ENCODE measurements around the gene TRIOBP. TPM values are rescaled to one million over a fixed set of nuclear protein-coding genes. Genes with fewer than 3 reads are reported as not detected.

Gene TRIOBP
- total and polyA plus RNA-seq, 5 donors: 82.1 to 105 (median 92.2) TPM

GRCh38 chr22:37801946-37802309, 105.1 kb downstream of the TRIOBP start:
- ATAC-seq (no peak), DNase-seq (no peak)
- WGBS: 7% methylated on average over 13 of the region's 13 CpGs
- Histone ChIP-seq H3K4me3 (ENCODE audit: low read length) (peak overlapping the region; percentile 58), H3K4me1 (ENCODE audit: control insufficient read depth, insufficient read depth, low read length) (peaks cover 5% of the 10 kb centered on the region), H3K27ac (ENCODE audit: low read length) (no peak overlapping the region), H3K9me3 (ENCODE audit: control insufficient read depth, low read length) (no peaks in the 10 kb centered on the region), H3K27me3 (ENCODE audit: control insufficient read depth, insufficient read depth) (no peaks in the 10 kb centered on the region)
- intact Hi-C loops (cut with DNase I): no loop called here

DNA sequence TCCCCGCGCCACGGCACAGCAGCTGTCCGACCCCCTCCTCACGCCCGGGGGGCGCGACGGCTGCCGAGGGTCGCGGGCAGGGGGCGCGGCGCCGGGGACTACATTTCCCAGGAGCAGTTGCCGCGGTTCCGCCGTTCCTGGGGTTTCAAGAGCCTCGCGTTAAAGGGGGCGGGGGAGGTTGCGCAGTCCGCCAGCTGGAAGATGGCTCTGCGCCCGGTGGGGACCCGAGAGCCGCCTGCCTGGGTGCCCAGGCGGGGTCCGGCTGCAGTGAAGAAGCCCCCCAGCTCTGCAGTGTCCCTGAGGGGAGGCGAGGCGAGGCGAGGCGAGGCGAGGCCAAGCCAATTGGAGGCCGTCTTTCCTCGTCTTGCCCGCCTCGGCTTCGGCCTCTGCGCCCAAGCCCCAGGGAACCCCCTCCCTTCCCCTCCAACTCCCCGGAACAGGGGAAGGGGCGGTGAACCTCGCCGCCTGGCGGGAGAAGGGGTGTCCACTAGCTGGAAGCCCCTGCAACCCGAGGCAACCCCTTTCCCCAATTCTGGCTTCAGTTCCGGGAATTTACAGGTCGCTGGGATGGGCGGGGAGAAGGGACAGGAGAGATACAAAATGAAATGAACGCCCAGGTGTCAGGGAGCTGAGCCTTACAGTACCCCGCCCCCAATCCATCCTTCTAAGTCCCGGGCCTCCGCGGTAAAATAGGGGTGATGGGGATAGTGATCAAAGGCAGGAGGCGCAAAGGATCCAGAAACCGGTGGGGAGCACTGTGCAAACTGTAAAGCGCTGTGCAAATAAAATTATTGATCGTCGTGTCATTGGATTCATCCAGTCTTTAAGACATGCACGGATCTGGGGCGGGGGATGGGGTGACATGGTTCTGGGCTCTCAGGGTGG, 105.7 kb downstream of the TRIOBP start:
- Histone ChIP-seq H3K4me3 (ENCODE audit: low read length) (peak overlapping the region; percentile 58), H3K27me3 (ENCODE audit: control insufficient read depth, insufficient read depth) (no peaks in the 10 kb centered on the region), H3K27ac (ENCODE audit: low read length) (no peak overlapping the region), H3K4me1 (ENCODE audit: control insufficient read depth, insufficient read depth, low read length) (peaks cover 5% of the 10 kb centered on the region), H3K9me3 (ENCODE audit: control insufficient read depth, low read length) (no peaks in the 10 kb centered on the region)
- 2% methylated on average over 63 of the region's 63 CpGs for WGBS
- intact Hi-C loops (cut with DNase I): no loop called here
- DNase-seq: peak; percentile 72 to 89 (median 88)
- ATAC-seq: peak; percentile 35 to 46

GRCh38 chr22:37803195-37803638, 106.4 kb downstream of the TRIOBP start:
- 31% methylated on average over 16 of the region's 16 CpGs for WGBS
- Histone ChIP-seq H3K4me3 (ENCODE audit: low read length) (peak overlapping the region; percentile 58), H3K27ac (ENCODE audit: low read length) (no peak overlapping the region)

DNA sequence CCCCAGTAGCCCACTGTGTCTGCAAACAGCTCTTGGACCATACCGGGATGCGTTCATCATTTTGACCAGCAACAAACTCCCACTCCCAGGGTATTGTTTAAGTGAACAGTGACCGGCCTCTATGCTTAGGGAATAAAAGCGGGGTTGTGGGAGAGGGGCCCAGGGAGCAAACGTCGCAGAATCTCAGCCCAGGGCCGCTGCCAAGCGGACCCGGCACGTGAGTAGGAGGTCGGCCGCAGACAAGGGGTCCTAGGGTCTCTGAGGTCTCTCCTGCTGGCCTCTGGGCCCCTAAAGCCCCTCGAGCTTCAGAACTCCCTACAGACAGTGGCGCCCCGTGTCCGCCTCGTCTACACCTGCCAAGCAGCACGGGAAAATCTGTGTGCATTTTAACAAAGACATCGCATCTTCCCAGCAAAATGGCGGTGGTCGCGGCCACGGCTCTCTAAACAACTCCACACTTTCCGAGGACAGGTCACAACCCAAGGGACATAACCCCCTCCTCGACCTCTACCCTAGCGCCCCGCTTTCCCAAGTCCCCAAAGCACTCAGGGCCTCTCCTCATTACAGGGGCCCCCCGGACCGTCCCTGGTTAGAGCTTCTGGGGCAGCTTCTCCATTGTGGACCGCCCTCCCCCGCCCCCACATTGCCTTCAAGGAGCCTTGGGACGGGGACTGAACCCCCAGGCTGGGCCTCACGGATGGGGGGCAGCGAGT, 106.9 kb downstream of the TRIOBP start:
- H3K9me3 ChIP-seq (ENCODE audit: control insufficient read depth, low read length): no peaks in the 10 kb centered on the region
- DNase-seq (peak in 2 of 3 donors; percentile 59 to 67), ATAC-seq (no peak)
- no peak overlapping the region for H3K4me3 ChIP-seq (ENCODE audit: low read length)
- H3K4me1 ChIP-seq (ENCODE audit: control insufficient read depth, insufficient read depth, low read length): peaks cover 5% of the 10 kb centered on the region
- 46% methylated on average over 34 of the region's 34 CpGs for WGBS
- H3K27me3 ChIP-seq (ENCODE audit: control insufficient read depth, insufficient read depth): no peaks in the 10 kb centered on the region
- H3K27ac ChIP-seq (ENCODE audit: low read length): no peak overlapping the region
- intact Hi-C loops (cut with DNase I): no loop called here

More at GRCh38 chr22:37803195-37803638, 106.4 kb downstream of the TRIOBP start:
- no peak for ATAC-seq
- Histone ChIP-seq H3K9me3 (ENCODE audit: control insufficient read depth, low read length) (no peaks in the 10 kb centered on the region), H3K4me1 (ENCODE audit: control insufficient read depth, insufficient read depth, low read length) (peaks cover 5% of the 10 kb centered on the region), H3K27me3 (ENCODE audit: control insufficient read depth, insufficient read depth) (no peaks in the 10 kb centered on the region)
- DNase-seq: peak in 1 of 3 donors; percentile 47
- intact Hi-C loops (cut with DNase I): no loop called here

DNA sequence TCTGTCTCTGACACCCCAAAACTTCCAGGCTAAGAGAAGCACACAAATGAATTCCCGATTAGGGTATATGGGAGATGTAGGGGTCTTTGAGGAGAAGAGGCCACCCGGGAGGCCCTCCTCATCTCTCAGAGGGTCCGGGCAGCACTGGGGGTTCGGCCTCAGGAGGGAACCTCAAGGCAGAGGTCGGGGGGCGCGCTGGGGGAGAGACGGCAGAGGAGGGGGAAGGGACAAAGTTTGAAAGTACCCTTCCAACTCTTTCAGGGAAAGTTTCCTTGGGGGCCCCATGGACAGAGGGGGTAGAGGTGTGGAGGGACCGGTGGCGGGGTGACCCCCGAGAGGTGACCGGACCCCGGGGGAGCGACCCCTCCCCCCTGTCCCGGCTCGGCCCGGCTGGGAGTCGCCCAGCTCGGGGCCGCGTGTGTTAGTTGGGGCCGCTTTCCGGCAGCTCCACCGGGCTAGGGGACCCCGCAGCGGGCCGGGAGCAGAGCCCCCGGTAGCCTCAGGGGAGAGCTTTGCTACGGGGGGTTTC, 107.6 kb downstream of the TRIOBP start:
- Histone ChIP-seq H3K27me3 (ENCODE audit: control insufficient read depth, insufficient read depth) (no peaks in the 10 kb centered on the region), H3K4me3 (ENCODE audit: low read length) (peak overlapping the region; percentile 89), H3K27ac (ENCODE audit: low read length) (peak overlapping the region; percentile 95), H3K9me3 (ENCODE audit: control insufficient read depth, low read length) (no peaks in the 10 kb centered on the region), H3K4me1 (ENCODE audit: control insufficient read depth, insufficient read depth, low read length) (peaks cover 5% of the 10 kb centered on the region)
- ATAC-seq (no peak), DNase-seq (peak in 2 of 3 donors; percentile 62 to 77)
- intact Hi-C loops (cut with DNase I): no loop called here
- WGBS: 6% methylated on average over 29 of the region's 29 CpGs

- Histone ChIP-seq H3K27me3 (ENCODE audit: control insufficient read depth, insufficient read depth) (no peaks in the 10 kb centered on the region), H3K27ac (ENCODE audit: low read length) (peak overlapping the region; percentile 95), H3K4me1 (ENCODE audit: control insufficient read depth, insufficient read depth, low read length) (peaks cover 5% of the 10 kb centered on the region), H3K4me3 (ENCODE audit: low read length) (peak overlapping the region; percentile 89), H3K9me3 (ENCODE audit: control insufficient read depth, low read length) (no peaks in the 10 kb centered on the region)
- WGBS: 2% methylated on average over 86 of the region's 87 CpGs
- intact Hi-C loops (cut with DNase I): no loop called here
- ATAC-seq (peak; percentile 64 to 72), DNase-seq (peak; percentile 90 to 98 (median 97))
Observed at GRCh38 chr22:37804881-37805809, 108.3 kb downstream of the TRIOBP start.

DNA sequence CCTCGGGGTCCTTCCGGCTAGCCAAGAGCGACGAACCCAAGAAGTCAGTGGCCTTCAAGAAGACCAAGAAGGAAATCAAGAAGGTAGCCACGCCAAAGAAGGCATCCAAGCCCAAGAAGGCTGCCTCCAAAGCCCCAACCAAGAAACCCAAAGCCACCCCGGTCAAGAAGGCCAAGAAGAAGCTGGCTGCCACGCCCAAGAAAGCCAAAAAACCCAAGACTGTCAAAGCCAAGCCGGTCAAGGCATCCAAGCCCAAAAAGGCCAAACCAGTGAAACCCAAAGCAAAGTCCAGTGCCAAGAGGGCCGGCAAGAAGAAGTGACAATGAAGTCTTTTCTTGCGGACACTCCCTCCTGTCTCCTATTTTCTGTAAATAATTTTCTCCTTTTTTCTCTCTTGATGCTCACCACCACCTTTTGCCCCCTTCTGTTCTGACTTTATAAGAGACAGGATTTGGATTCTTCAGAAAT, 109.0 kb downstream of the TRIOBP start:
- intact Hi-C loops (cut with DNase I): no loop called here
- WGBS: 19% methylated on average over 10 of the region's 10 CpGs
- Histone ChIP-seq H3K27ac (ENCODE audit: low read length) (peak overlapping the region; percentile 95), H3K9me3 (ENCODE audit: control insufficient read depth, low read length) (no peaks in the 10 kb centered on the region), H3K4me1 (ENCODE audit: control insufficient read depth, insufficient read depth, low read length) (peaks cover 5% of the 10 kb centered on the region), H3K27me3 (ENCODE audit: control insufficient read depth, insufficient read depth) (no peaks in the 10 kb centered on the region), H3K4me3 (ENCODE audit: low read length) (peak overlapping the region; percentile 89)
- ATAC-seq (no peak), DNase-seq (peak in 1 of 3 donors; percentile 35)

- DNase-seq (peak in 1 of 3 donors; percentile 63), ATAC-seq (no peak)
- H3K4me3 ChIP-seq (ENCODE audit: low read length): peak overlapping the region; percentile 89
- intact Hi-C loops (cut with DNase I): no loop called here
- H3K27ac ChIP-seq (ENCODE audit: low read length): peak overlapping the region; percentile 19
- under 1% methylated on average over 19 of the region's 19 CpGs for WGBS
- H3K9me3 ChIP-seq (ENCODE audit: control insufficient read depth, low read length): no peaks in the 10 kb centered on the region
- peaks cover 5% of the 10 kb centered on the region for H3K4me1 ChIP-seq (ENCODE audit: control insufficient read depth, insufficient read depth, low read length)
- H3K27me3 ChIP-seq (ENCODE audit: control insufficient read depth, insufficient read depth): no peaks in the 10 kb centered on the region
Observed at GRCh38 chr22:37806409-37807333, 109.8 kb downstream of the TRIOBP start.

- peak within 1 kb of the TSS; percentile 19 for H3K27ac ChIP-seq (ENCODE audit: low read length)
- H3K9me3 ChIP-seq (ENCODE audit: control insufficient read depth, low read length): no peaks in the 10 kb centered on the region
- under 1% methylated on average over 73 of the region's 73 CpGs for WGBS
- peak within 1 kb of the TSS; percentile 89 for H3K4me3 ChIP-seq (ENCODE audit: low read length)
- intact Hi-C loops (cut with DNase I): no loop called here
- ATAC-seq (peak; percentile 92 to 93), DNase-seq (peak; percentile 96 to 99 (median 98))
- peaks cover 5% of the 10 kb centered on the region for H3K4me1 ChIP-seq (ENCODE audit: control insufficient read depth, insufficient read depth, low read length)
- no peaks in the 10 kb centered on the region for H3K27me3 ChIP-seq (ENCODE audit: control insufficient read depth, insufficient read depth)
Observed at GRCh38 chr22:37807410-37808293, 110.8 kb downstream of the TRIOBP start, which contains the start of gene GCAT. TSS of gene GCAT (plus strand) at chr22:37807934. CDS start at chr22:37807968, 34 bp downstream.
